HepG2 (cell line): ENCODE data around the gene GINM1. TPM values are rescaled to one million over a fixed set of nuclear protein-coding genes. Genes with fewer than 3 reads are reported as not detected.
A peak's percentile ranks its signal among the peaks of the same experiment; 100 is the strongest.

Experiments
- CBX5 ChIP-seq: sonication (generic); formaldehyde crosslinking; IDR thresholded peaks from 2 replicates; pipeline ENCODE4 v1.4.0; 2020; ENCODE audit warnings: missing genetic modification reagents, borderline replicate concordance
- CREM ChIP-seq, 2 experiments: sonication (generic) in 1 of 2; formaldehyde crosslinking in 1 of 2; IDR thresholded peaks; 2 replicates each; pipeline versions ENCODE4 v1.4.0 to v1.6.1; 2016 to 2020; ENCODE audit warnings: antibody characterized with exemption in 1 of 2, mild to moderate bottlenecking in 1 of 2, missing genetic modification reagents in 1 of 2
- EP300 ChIP-seq, 3 experiments: sonication (generic) in 1 of 3; formaldehyde crosslinking in 1 of 3; IDR thresholded peaks; 2 replicates each; pipeline versions ENCODE4 v1.5.1 to v1.6.1; 2011 to 2020; ENCODE audit warnings: low read depth in 2 of 3, low read length in 2 of 3, borderline replicate concordance in 1 of 3, improper control_type of control experiment in 1 of 3, mild to moderate bottlenecking in 1 of 3, missing genetic modification reagents in 1 of 3, moderate library complexity in 1 of 3
- GRHL1 ChIP-seq: sonication (generic); formaldehyde crosslinking; conservative IDR thresholded peaks from 2 replicates; pipeline ENCODE4 v1.8.0; 2022; ENCODE audit warnings: missing genetic modification reagents
- MXI1 ChIP-seq: IDR thresholded peaks from 3 replicates; pipeline ENCODE4 v1.6.1; 2012; ENCODE audit warnings: low read depth, low read length, inconsistent platforms, borderline replicate concordance
- PBX2 ChIP-seq: IDR thresholded peaks from 2 replicates; pipeline ENCODE4 v1.6.1; 2016; ENCODE audit warnings: control low read depth
- RFX5 ChIP-seq: IDR thresholded peaks from 2 replicates; pipeline ENCODE4 v1.6.1; 2011; ENCODE audit warnings: low read depth, low read length, improper control_type of control experiment
- SOX13 ChIP-seq, 3 experiments: fragments of 450-650 bp in 1 of 3; sonication (generic) in 1 of 3; formaldehyde crosslinking in 1 of 3; IDR thresholded peaks in 2 of 3; conservative IDR thresholded peaks in 1 of 3; 2 replicates each; pipeline versions ENCODE4 v1.5.0 to v1.6.1; 2016 to 2020; ENCODE audit warnings: antibody characterized with exemption in 1 of 3, mild to moderate bottlenecking in 1 of 3, missing compliant biosample characterization in 1 of 3, missing genetic modification reagents in 1 of 3, moderate library complexity in 1 of 3
- SP4 ChIP-seq: sonication (generic); formaldehyde crosslinking; IDR thresholded peaks from 2 replicates; pipeline ENCODE4 v1.8.1; 2023; ENCODE audit warnings: mild to moderate bottlenecking, missing genetic modification reagents
- TMF1 ChIP-seq: sonication (generic); formaldehyde crosslinking; IDR thresholded peaks from 2 replicates; pipeline ENCODE4 v1.8.1; 2022; ENCODE audit warnings: low read depth, missing genetic modification reagents
- ZFP90 ChIP-seq: sonication (generic); formaldehyde crosslinking; IDR thresholded peaks from 2 replicates; pipeline ENCODE4 v1.8.0; 2022; ENCODE audit warnings: missing genetic modification reagents, mild to moderate bottlenecking, inconsistent platforms, borderline replicate concordance
- ZFYVE20 ChIP-seq: sonication (generic); formaldehyde crosslinking; IDR thresholded peaks from 2 replicates; pipeline ENCODE4 v1.8.0; 2023; ENCODE audit warnings: low read depth, mild to moderate bottlenecking, moderate library complexity, missing genetic modification reagents, borderline replicate concordance
- ZIK1 ChIP-seq: sonication (generic); formaldehyde crosslinking; IDR thresholded peaks from 2 replicates; pipeline ENCODE4 v1.5.0; 2020; ENCODE audit warnings: mild to moderate bottlenecking, low read depth, missing genetic modification reagents, borderline replicate concordance
- ZNF101 ChIP-seq: sonication (generic); formaldehyde crosslinking; IDR thresholded peaks from 2 replicates; pipeline ENCODE4 v1.4.0; 2020; ENCODE audit warnings: mild to moderate bottlenecking, low read depth, missing genetic modification reagents, borderline replicate concordance
- ZNF326 ChIP-seq: sonication (generic); formaldehyde crosslinking; IDR thresholded peaks from 2 replicates; pipeline ENCODE4 v1.4.0; 2020; ENCODE audit warnings: missing genetic modification reagents, borderline replicate concordance
- ZNF572 ChIP-seq: sonication (generic); formaldehyde crosslinking; IDR thresholded peaks from 2 replicates; pipeline ENCODE4 v1.5.1; 2020; ENCODE audit warnings: mild to moderate bottlenecking, missing genetic modification reagents
- ZNF766 ChIP-seq: sonication (generic); formaldehyde crosslinking; IDR thresholded peaks from 2 replicates; pipeline ENCODE4 v1.5.0; 2020; ENCODE audit warnings: missing genetic modification reagents, borderline replicate concordance
- ZNF790 ChIP-seq: sonication (generic); formaldehyde crosslinking; IDR thresholded peaks from 2 replicates; pipeline ENCODE4 v1.8.0; 2022; ENCODE audit warnings: missing genetic modification reagents, mild to moderate bottlenecking, borderline replicate concordance
- ZNF891 ChIP-seq: sonication (generic); formaldehyde crosslinking; IDR thresholded peaks from 2 replicates; pipeline ENCODE4 v1.5.0; 2020; ENCODE audit warnings: mild to moderate bottlenecking, missing genetic modification reagents
- ZSCAN29 ChIP-seq: sonication (generic); formaldehyde crosslinking; conservative IDR thresholded peaks from 2 replicates; pipeline ENCODE4 v1.4.0; 2020; ENCODE audit warnings: mild to moderate bottlenecking, missing genetic modification reagents
- polyA plus RNA-seq, 8 experiments: library from polyadenylated mRNA; depleted of rRNA in 3 of 8; stranded (reverse) in 7 of 8; unstranded in 1 of 8; fragments of >200 nt; fragmentation: Illumina TruSeq in 4 of 8; extraction: Trizol in 4 of 8; gene quantifications; 2 replicates each; pipeline versions ENCODE4 v1.2.1 to v1.2.3, GENCODE V29; 2011 to 2016; ENCODE audit warnings: low read depth in 4 of 8, missing spikeins in 1 of 8, mixed read lengths in 1 of 8; ENCODE audit not compliant: insufficient read depth in 1 of 8
- total RNA-seq, 5 experiments: library from RNA; depleted of rRNA; stranded (reverse); fragments of >200 nt; fragmentation: Illumina TruSeq; extraction: Trizol; gene quantifications; 2 replicates each; pipeline ENCODE4 v1.2.3, GENCODE V29; 2016; ENCODE audit warnings: low read depth in 1 of 5

The GINM1 gene
- total and polyA plus RNA-seq, 2 of the 13 experiments (the other 11 are each of a cell fraction or from before 2014, with no cell fraction given) = 19.4 to 27.5 TPM

- 0 out of 2 replicates have a peak, but pooled peaks have one; percentile 14 for TF ChIP-seq PBX2
- TF ChIP-seq SP4 (CRISPR knock-in tag) = no peak
- TF ChIP-seq ZNF891 (CRISPR knock-in tag) = no peak
- TF ChIP-seq RFX5 = 0 out of 2 replicates have a peak, but pooled peaks have one; percentile 9
- TF ChIP-seq ZNF572 (CRISPR knock-in tag) = 0 out of 2 replicates have a peak, but pooled peaks have one; percentile 23
- TF ChIP-seq ZNF101 = 0 out of 2 replicates have a peak, but pooled peaks have one; percentile 15
- 0 out of 2 replicates have a peak, but pooled peaks have one; percentile 6 for TF ChIP-seq ZSCAN29 (CRISPR knock-in tag)
- no peak for TF ChIP-seq CBX5 (CRISPR knock-in tag)
- TF ChIP-seq EP300 (IDR thresholded peaks at IDR 0.05; ENCODE audit: low read depth in 2 of 2, low read length in 2 of 2) = 0 out of 4 replicates have a peak, but pooled peaks of 1 of the 2 experiments have one; percentile 9
- no peak for TF ChIP-seq EP300 (CRISPR knock-in tag; IDR thresholded peaks at IDR 0.05; ENCODE audit: borderline replicate concordance)
- no peak for TF ChIP-seq ZFYVE20
- TF ChIP-seq ZFP90 = 0 out of 2 replicates have a peak, but pooled peaks have one; percentile 30
- TF ChIP-seq GRHL1 = no peak
- TF ChIP-seq TMF1 (CRISPR knock-in tag) = 0 out of 2 replicates have a peak, but pooled peaks have one; percentile 8
- 0 out of 2 replicates have a peak, but pooled peaks have one; percentile 73 for TF ChIP-seq ZNF326 (CRISPR knock-in tag)
- TF ChIP-seq ZNF766 (CRISPR knock-in tag) = 0 out of 2 replicates have a peak, but pooled peaks have one; percentile 3
- no peak for TF ChIP-seq SOX13 (IDR thresholded peaks at IDR 0.05)
- TF ChIP-seq SOX13 (CRISPR knock-in tag; conservative IDR thresholded peaks at IDR 0.05 in 1 of 2, IDR thresholded peaks at IDR 0.05 in 1 of 2) = 0 out of 4 replicates have a peak, but pooled peaks of 1 of the 2 experiments have one; percentile 13
- no peak for TF ChIP-seq ZIK1 (CRISPR knock-in tag)
- TF ChIP-seq MXI1 = peak; percentile 47; the same call in 1 of the 3 replicates
- no peak; the same call in 1 of the 2 replicates for TF ChIP-seq ZNF790 (CRISPR knock-in tag)
- no peak for TF ChIP-seq CREM (IDR thresholded peaks at IDR 0.05)
- TF ChIP-seq CREM (CRISPR knock-in tag; IDR thresholded peaks at IDR 0.05) = no peak
- TF ChIP-seq, all 625 proteins: peak for 39
Observed at GRCh38 chr6:149545258-149545753, 20.9 kb upstream of the GINM1 start (continued).
